Esophagus squamous epithelium (tissue), 5 donors: Measurements from ENCODE around the gene PGM2. TPM values are rescaled to one million over a fixed set of nuclear protein-coding genes. Genes with fewer than 3 reads are reported as not detected.
A peak's percentile ranks its signal among the peaks of the same experiment; 100 is the strongest.

Experiments used
- DNase-seq: peaks from one replicate; lab custom pipeline; 2025; lab: John Stamatoyannopoulos, UW
- H3K27ac ChIP-seq, 4 donors: fragments of 200-600 bp; sonication (generic); one replicate each; pipeline ENCODE4 v1.5.1; 2016 to 2019; ENCODE audit warnings: mild to moderate bottlenecking in 1 of 4
- H3K27me3 ChIP-seq, 4 donors: fragments of 200-600 bp; sonication (generic); 1 replicate in 3 of 4; 2 replicates in 1 of 4; pipeline versions ENCODE4 v1.5.1 to v1.6.0; 2017 to 2021; ENCODE audit warnings: antibody characterized with exemption in 1 of 4
- H3K36me3 ChIP-seq, 3 donors: fragments of 200-600 bp; sonication (generic); one replicate each; pipeline ENCODE4 v1.5.1; 2016 to 2019
- H3K4me1 ChIP-seq, 3 donors: fragments of 200-600 bp; sonication (generic); one replicate each; pipeline ENCODE4 v1.5.1; 2017 to 2019
- H3K4me3 ChIP-seq, 4 donors: fragments of 200-600 bp; sonication (generic); 1 replicate in 3 of 4; 2 replicates in 1 of 4; pipeline ENCODE4 v1.5.1; 2016 to 2019; ENCODE audit warnings: mild to moderate bottlenecking in 2 of 4, moderate library complexity in 1 of 4
- H3K9me3 ChIP-seq, 3 donors: fragments of 200-600 bp; sonication (generic); one replicate each; pipeline ENCODE4 v1.5.1; 2016 to 2019
- CTCF ChIP-seq, 6 experiments: fragments of 450-650 bp in 4 of 6; fragments of 200-600 bp in 2 of 6; sonication (generic) in 2 of 6; IDR thresholded peaks; one replicate each; pipeline ENCODE4 v1.5.1; 2016 to 2019; ENCODE audit warnings: antibody characterized with exemption in 6 of 6, mild to moderate bottlenecking in 4 of 6, moderate library complexity in 4 of 6
- POLR2A ChIP-seq, 4 donors: fragments of 450-650 bp; IDR thresholded peaks; one replicate each; pipeline ENCODE4 v1.6.1; 2017; ENCODE audit warnings: antibody characterized with exemption in 4 of 4, mild to moderate bottlenecking in 4 of 4, moderate library complexity in 3 of 4
- WGBS, 2 donors: methylation state at CpG; one replicate each; pipeline ENCODE4 v1.1.5; 2018; 5-methylcytosine and 5-hydroxymethylcytosine counted together
- intact Hi-C: fragments of 100-400 bp; cut with DNase I; formaldehyde crosslinking; loops from one replicate; pipeline ENCODE4 v1.15.0; 2022
- total RNA-seq, 4 donors: library from RNA; depleted of rRNA; stranded (reverse); fragments of >200 nt; gene quantifications; one replicate each; pipeline ENCODE4 v1.1.0, GENCODE V29; 2016
- donor health status: DM: yes; HTN: yes; CAD: no.

Gene PGM2
- total RNA-seq, 4 donors from 2014 or later: 65.6 to 127 (median 93.6) TPM

- WGBS, 2 donors: 48 to 63% methylated on average over 8 of the region's 8 CpGs
- no peak for DNase-seq
- TF ChIP-seq CTCF (IDR thresholded peaks at IDR 0.05) (no peak), POLR2A (IDR thresholded peaks at IDR 0.05) (no peak)
- Histone ChIP-seq H3K9me3 (no peaks in the 10 kb centered on the region), H3K4me3 (no peak overlapping the region), H3K27ac (peak overlapping the region in 3 of 4 donors; percentile 57 to 81 (median 67)), H3K27me3 (peaks cover 0 to 5% (median 0%) of the 10 kb centered on the region in 4 donors), H3K4me1 (peaks cover 3 to 14% (median 4%) of the 10 kb centered on the region in 3 donors), H3K36me3 (no peaks in the 10 kb centered on the region)
- intact Hi-C loops: no loop called here
Measured at GRCh38 chr4:37885496-37885895, 59.0 kb downstream of the PGM2 start.

GRCh38 chr4:37889849-37890800, 63.6 kb downstream of the PGM2 start:
- Histone ChIP-seq H3K27ac (peak overlapping the region; percentile 82 to 92 (median 86)), H3K36me3 (no peaks in the 10 kb centered on the region), H3K4me1 (peaks cover 3 to 34% (median 5%) of the 10 kb centered on the region in 3 donors), H3K27me3 (peaks cover 0 to 7% (median 0%) of the 10 kb centered on the region in 4 donors), H3K9me3 (no peaks in the 10 kb centered on the region), H3K4me3 (peak overlapping the region; percentile 72 to 94 (median 76))
- intact Hi-C loops: no loop called here
- peak; percentile 4 for DNase-seq
- TF ChIP-seq CTCF (IDR thresholded peaks at IDR 0.05) (peak in 3 of 6 experiments; percentile 12 to 35 (median 13)), POLR2A (IDR thresholded peaks at IDR 0.05) (peak in 1 of 4 donors; percentile 32)
- 49 to 69% methylated on average over 3 to 12 of the region's 63 CpGs for WGBS, 2 donors

- no peaks in the 10 kb centered on the region for H3K9me3 ChIP-seq
- H3K36me3 ChIP-seq: no peaks in the 10 kb centered on the region
- TF ChIP-seq CTCF (IDR thresholded peaks at IDR 0.05) (no peak), POLR2A (IDR thresholded peaks at IDR 0.05) (no peak)
- WGBS, 2 donors: 1% methylated on average over 17 of the region's 43 CpGs; no CpG with 5 or more reads in 1 of the 2 donors
- DNase-seq: no peak
- intact Hi-C loops: no loop called here
- H3K27me3 ChIP-seq: peaks cover 0 to 7% (median 0%) of the 10 kb centered on the region in 4 donors
- peaks cover 3 to 34% (median 5%) of the 10 kb centered on the region in 3 donors for H3K4me1 ChIP-seq
- H3K4me3 ChIP-seq: peak within 1 kb of the TSS; percentile 72 to 94 (median 76)
- H3K27ac ChIP-seq: peak within 1 kb of the TSS; percentile 82 to 92 (median 86)
Measured at GRCh38 chr4:37890801-37891259, 64.3 kb downstream of the PGM2 start, which contains the start of gene TBC1D1. Gene TBC1D1, plus strand, starts transcription at chr4:37891084. Its CDS starts 11,012 bp downstream, at chr4:37902096.

- intact Hi-C loops: no loop called here
- 0% methylated on average over 4 to 9 of the region's 49 CpGs for WGBS, 2 donors
- H3K9me3 ChIP-seq: no peaks in the 10 kb centered on the region
- DNase-seq: no peak
- no peak for TF ChIP-seq POLR2A (IDR thresholded peaks at IDR 0.05)
- H3K4me1 ChIP-seq: peaks cover 3 to 35% (median 5%) of the 10 kb centered on the region in 3 donors
- peak overlapping the region; percentile 72 to 94 (median 76) for H3K4me3 ChIP-seq
- H3K36me3 ChIP-seq: no peaks in the 10 kb centered on the region
- H3K27me3 ChIP-seq: peaks cover 0 to 7% (median 0%) of the 10 kb centered on the region in 4 donors
- H3K27ac ChIP-seq: peak overlapping the region; percentile 82 to 92 (median 86)
Measured at GRCh38 chr4:37891260-37892159, 65.0 kb downstream of the PGM2 start.

GRCh38 chr4:37892641-37893040, 66.2 kb downstream of the PGM2 start:
- H3K9me3 ChIP-seq: no peaks in the 10 kb centered on the region
- H3K4me1 ChIP-seq: peaks cover 3 to 41% (median 5%) of the 10 kb centered on the region in 3 donors
- WGBS, 2 donors: 55 to 75% methylated on average over 3 to 5 of the region's 5 CpGs
- no peak for TF ChIP-seq CTCF (IDR thresholded peaks at IDR 0.05)
- TF ChIP-seq POLR2A (IDR thresholded peaks at IDR 0.05): peak in 1 of 4 donors; percentile 12
- H3K36me3 ChIP-seq: no peaks in the 10 kb centered on the region
- peak overlapping the region in 2 of 4 donors; percentile 85 to 88 for H3K27ac ChIP-seq
- H3K27me3 ChIP-seq: peaks cover 0 to 7% (median 0%) of the 10 kb centered on the region in 4 donors
- peak overlapping the region in 2 of 4 donors; percentile 80 to 94 for H3K4me3 ChIP-seq
- intact Hi-C loops: no loop called here
- DNase-seq: no peak
